ENCODE data around the gene PRAME.
"Not testable (repeated sequence)": the region's sequence is repeated elsewhere in the genome, so short reads cannot be mapped to it uniquely, and the experiment has no call there.

The PRAME gene

GRCh38 chr22:22520667-22521602, 38.1 kb downstream of the PRAME start:
- no peak for DNase-seq

- DNase-seq, result no peak
These were observed 38.9 kb downstream of the PRAME start, which contains the start of gene ZNF280A for GRCh38 chr22:22520020-22520656. ZNF280A (minus strand) TSS chr22:22520270; CDS start chr22:22515630, 4,640 bp downstream.

GRCh38 chr22:22519591-22519990, 39.5 kb downstream of the PRAME start:
- DNase-seq, result no peak

GRCh38 chr22:22516992-22517391, 42.1 kb downstream of the PRAME start:
- DNase-seq, result no peak

- DNase-seq, result no peak
These were observed 43.2 kb downstream of the PRAME start for GRCh38 chr22:22515890-22516289.

GRCh38 chr22:22514431-22514830, 44.6 kb downstream of the PRAME start:
- peak in 1 of 3 experiments; percentile 0 for DNase-seq

GRCh38 chr22:22513619-22514018, 45.4 kb downstream of the PRAME start:
- no peak for DNase-seq

- no peak for DNase-seq
These were observed 46.1 kb downstream of the PRAME start for GRCh38 chr22:22512951-22513350.

- not testable (repeated sequence) for DNase-seq
These were observed 48.2 kb downstream of the PRAME start for GRCh38 chr22:22510833-22511232.

- not testable (repeated sequence) for DNase-seq
These were observed 49.2 kb downstream of the PRAME start for GRCh38 chr22:22509912-22510311.

- DNase-seq, result peak; percentile 79 to 87 (median 79)
These were observed 50.5 kb downstream of the PRAME start, which contains the start of gene ZNF280B for GRCh38 chr22:22508274-22509176. ZNF280B (minus strand) TSS chr22:22508742; CDS start chr22:22489398, 19,344 bp downstream.

- DNase-seq, result peak in 1 of 3 experiments; percentile 52
These were observed 51.3 kb downstream of the PRAME start for GRCh38 chr22:22507743-22508273.

GRCh38 chr22:22506736-22507135, 52.3 kb downstream of the PRAME start:
- DNase-seq, result no peak

- no peak for DNase-seq
These were observed 60.8 kb downstream of the PRAME start for GRCh38 chr22:22498267-22498666.

Measured in NCI-H1417 (cell line).